GM12878 (cell line): Measurements from ENCODE around the gene RGS14. TPM values are rescaled to one million over a fixed set of nuclear protein-coding genes. Genes with fewer than 3 reads are reported as not detected.

Experiments
- E2F8 ChIP-seq: fragments of 450-650 bp; IDR thresholded peaks from 2 replicates; pipeline ENCODE4 v1.6.1; 2018; ENCODE audit warnings: mild to moderate bottlenecking, low read depth, moderate library complexity; ENCODE audit not compliant: partially characterized antibody
- FOXK2 ChIP-seq: fragments of 450-650 bp; IDR thresholded peaks from 2 replicates; pipeline ENCODE4 v1.6.1; 2017; ENCODE audit warnings: mild to moderate bottlenecking, moderate library complexity
- GABPA ChIP-seq: IDR thresholded peaks from 2 replicates; pipeline ENCODE4 v1.6.1; 2014; ENCODE audit warnings: antibody characterized with exemption, low read depth, mild to moderate bottlenecking, inconsistent platforms
- GATAD2B ChIP-seq: fragments of 450-650 bp; conservative IDR thresholded peaks from 2 replicates; pipeline ENCODE4 v1.6.1; 2017; ENCODE audit warnings: low read depth, mild to moderate bottlenecking, moderate library complexity
- MAX ChIP-seq: IDR thresholded peaks from 2 replicates; pipeline ENCODE4 v1.6.1; 2012; ENCODE audit warnings: low read depth, low read length, improper control_type of control experiment
- NFIC ChIP-seq: IDR thresholded peaks from 2 replicates; pipeline ENCODE4 v1.6.1; 2012; ENCODE audit warnings: low read depth, mild to moderate bottlenecking, inconsistent platforms, low read length, moderate library complexity
- SMARCA5 ChIP-seq: fragments of 450-650 bp; IDR thresholded peaks from 2 replicates; pipeline ENCODE4 v1.6.1; 2017; ENCODE audit warnings: mild to moderate bottlenecking
- SMC3 ChIP-seq: IDR thresholded peaks from 2 replicates; pipeline ENCODE4 v1.6.1; 2011; ENCODE audit warnings: low read length, improper control_type of control experiment, borderline replicate concordance
- SRF ChIP-seq, 2 experiments: IDR thresholded peaks; 2 replicates each; pipeline ENCODE4 v1.6.1; 2011; ENCODE audit warnings: low read depth in 2 of 2, low read length in 2 of 2, mild to moderate bottlenecking in 1 of 2, moderate library complexity in 1 of 2
- ZNF274 ChIP-seq: IDR thresholded peaks from one replicate; pipeline ENCODE4 v1.8.0; 2011; ENCODE audit not compliant: insufficient read length, insufficient read depth
- polyA plus RNA-seq, 11 experiments: library from polyadenylated mRNA; depleted of rRNA in 4 of 11; unstranded in 6 of 11; stranded (reverse) in 5 of 11; fragments of >200 nt; fragmentation: Nextera tagmentation in 4 of 11; fragmentation: Illumina TruSeq in 1 of 11; extraction: Ambion mirVana in 4 of 11; extraction: Trizol in 1 of 11; gene quantifications; 1 replicate in 1 of 11; 2 replicates in 10 of 11; pipeline versions ENCODE4 v1.2.1 to v1.2.3, GENCODE V29; 2011 to 2016; ENCODE audit warnings: inconsistent platforms in 2 of 11, missing spikeins in 2 of 11, low read depth in 1 of 11
- total RNA-seq, 4 experiments: library from RNA; depleted of rRNA in 3 of 4; stranded (reverse); fragments of >200 nt in 3 of 4; fragmentation: Illumina TruSeq in 1 of 4; extraction: Trizol in 1 of 4; gene quantifications; 2 replicates each; pipeline versions ENCODE4 v1.2.1 to v1.2.3, GENCODE V29; 2013 to 2021
- TF ChIP-seq, protein P1 (sequence below), 3 experiments: IDR thresholded peaks in 2 of 3; conservative IDR thresholded peaks in 1 of 3; 2 replicates each; pipeline ENCODE4 v1.5.1; 2011; ENCODE audit warnings: low read depth in 3 of 3, low read length in 3 of 3, mild to moderate bottlenecking in 3 of 3, control low read depth in 2 of 3, moderate library complexity in 2 of 3, inconsistent platforms in 1 of 3, mixed read lengths in 1 of 3; ENCODE audit not compliant: control insufficient read depth in 2 of 3, insufficient read depth in 1 of 3; ENCODE audit errors: extremely low read depth in 1 of 3

Gene RGS14
- total and polyA plus RNA-seq, 10 of the 15 experiments (the other 5 are each of a cell fraction or from before 2014, with no cell fraction given), result 0.19 to 88.7 (median 54.8) TPM

DNA sequence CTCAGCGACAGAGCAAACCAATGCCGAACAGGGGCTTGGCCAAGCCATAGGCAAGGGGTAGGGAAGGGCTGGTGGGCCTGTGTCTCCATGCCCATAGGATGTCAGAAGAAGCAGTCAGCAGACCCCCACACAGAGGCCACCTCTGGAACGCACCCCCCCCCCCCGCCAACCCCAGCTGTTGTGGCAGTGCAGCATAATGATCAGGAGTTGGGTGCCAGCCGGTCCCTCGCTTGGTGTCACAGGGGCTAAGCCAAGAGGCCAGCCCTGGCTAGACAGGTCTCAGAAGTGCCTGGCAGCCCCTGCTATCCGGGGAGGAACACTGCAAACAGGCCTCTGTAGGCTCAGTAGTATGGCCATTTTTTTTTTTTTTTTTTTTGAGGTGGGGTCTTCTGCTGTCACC is 42.3 kb upstream of the RGS14 start (continued):
- TF ChIP-seq MAX, result no peak
- no peak for TF ChIP-seq E2F8
- TF ChIP-seq, protein P1, sequence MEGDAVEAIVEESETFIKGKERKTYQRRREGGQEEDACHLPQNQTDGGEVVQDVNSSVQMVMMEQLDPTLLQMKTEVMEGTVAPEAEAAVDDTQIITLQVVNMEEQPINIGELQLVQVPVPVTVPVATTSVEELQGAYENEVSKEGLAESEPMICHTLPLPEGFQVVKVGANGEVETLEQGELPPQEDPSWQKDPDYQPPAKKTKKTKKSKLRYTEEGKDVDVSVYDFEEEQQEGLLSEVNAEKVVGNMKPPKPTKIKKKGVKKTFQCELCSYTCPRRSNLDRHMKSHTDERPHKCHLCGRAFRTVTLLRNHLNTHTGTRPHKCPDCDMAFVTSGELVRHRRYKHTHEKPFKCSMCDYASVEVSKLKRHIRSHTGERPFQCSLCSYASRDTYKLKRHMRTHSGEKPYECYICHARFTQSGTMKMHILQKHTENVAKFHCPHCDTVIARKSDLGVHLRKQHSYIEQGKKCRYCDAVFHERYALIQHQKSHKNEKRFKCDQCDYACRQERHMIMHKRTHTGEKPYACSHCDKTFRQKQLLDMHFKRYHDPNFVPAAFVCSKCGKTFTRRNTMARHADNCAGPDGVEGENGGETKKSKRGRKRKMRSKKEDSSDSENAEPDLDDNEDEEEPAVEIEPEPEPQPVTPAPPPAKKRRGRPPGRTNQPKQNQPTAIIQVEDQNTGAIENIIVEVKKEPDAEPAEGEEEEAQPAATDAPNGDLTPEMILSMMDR (IDR thresholded peaks at IDR 0.05 in 2 of 3, conservative IDR thresholded peaks at IDR 0.05 in 1 of 3; ENCODE audit: control insufficient read depth in 2 of 3, extremely low read depth in 1 of 3, insufficient read depth in 1 of 3, low read depth in 3 of 3, low read length in 3 of 3), result no peak
- no peak for TF ChIP-seq NFIC
- no peak for TF ChIP-seq SRF (IDR thresholded peaks at IDR 0.05; ENCODE audit: low read depth in 2 of 2, low read length in 2 of 2)
- no peak for TF ChIP-seq GABPA
- no peak for TF ChIP-seq SMC3
- TF ChIP-seq ZNF274, result no peak
- no peak for TF ChIP-seq GATAD2B
- TF ChIP-seq FOXK2, result no peak
- no peak for TF ChIP-seq SMARCA5
